Activated CD4-positive, alpha-beta T cell treated with anti-CD3 and anti-CD28 coated beads, Interleukin-10, Interleukin-2, amounts not matched to agents 100 ng/mL and 50 ng/mL, durations not matched to agents 16 hours and 8 hours (primary cell): Measurements from ENCODE around the gene DELE1.
A peak's percentile ranks its signal among the peaks of the same experiment; 100 is the strongest.
"Not testable (repeated sequence)": the region's sequence is repeated elsewhere in the genome, so short reads cannot be mapped to it uniquely, and the experiment has no call there.

Experiments used
- DNase-seq: peaks from one replicate; pipeline ENCODE4 v3.0.0-alpha.2; 2020

DELE1 gene

GRCh38 chr5:141890429-141890828, 33.2 kb upstream of the DELE1 start:
- DNase-seq = not testable (repeated sequence)

- DNase-seq = no peak
Measured at GRCh38 chr5:141897425-141897824, 26.2 kb upstream of the DELE1 start.

- DNase-seq = no peak
Measured at GRCh38 chr5:141898448-141899049, 25.1 kb upstream of the DELE1 start.

GRCh38 chr5:141902015-141902814, 21.5 kb upstream of the DELE1 start:
- no peak for DNase-seq

- no peak for DNase-seq
Measured at GRCh38 chr5:141903261-141903660, 20.4 kb upstream of the DELE1 start.

GRCh38 chr5:141904551-141904950, 19.1 kb upstream of the DELE1 start:
- DNase-seq = no peak

- no peak for DNase-seq
Measured at GRCh38 chr5:141906517-141906916, 17.2 kb upstream of the DELE1 start.

GRCh38 chr5:141906972-141907371, 16.7 kb upstream of the DELE1 start:
- no peak for DNase-seq

- DNase-seq = no peak
Measured at GRCh38 chr5:141908796-141909195, 14.9 kb upstream of the DELE1 start.

- no peak for DNase-seq
Measured at GRCh38 chr5:141909212-141909611, 14.5 kb upstream of the DELE1 start.

GRCh38 chr5:141910271-141910673, 13.4 kb upstream of the DELE1 start:
- DNase-seq = no peak

- no peak for DNase-seq
Measured at GRCh38 chr5:141913560-141914198, 10.0 kb upstream of the DELE1 start.

- peak; percentile 9 for DNase-seq
Measured at GRCh38 chr5:141914199-141914743, 9.4 kb upstream of the DELE1 start.

GRCh38 chr5:141914797-141915196, 8.9 kb upstream of the DELE1 start:
- no peak for DNase-seq

- DNase-seq = no peak
Measured at GRCh38 chr5:141915881-141916336, 7.8 kb upstream of the DELE1 start.

GRCh38 chr5:141916522-141916921, 7.1 kb upstream of the DELE1 start:
- DNase-seq = no peak

- no peak for DNase-seq
Measured at GRCh38 chr5:141917760-141918159, 5.9 kb upstream of the DELE1 start.

GRCh38 chr5:141919218-141920119, 4.2 kb upstream of the DELE1 start:
- no peak for DNase-seq

- DNase-seq = no peak
Measured at GRCh38 chr5:141920771-141921170, 2.9 kb upstream of the DELE1 start.

GRCh38 chr5:141922827-141923447, 734 bp upstream of the DELE1 start:
- not testable (repeated sequence) for DNase-seq

- no peak for DNase-seq
Measured at GRCh38 chr5:141926434-141926833, 2.8 kb downstream of the DELE1 start.

- no peak for DNase-seq
Measured at GRCh38 chr5:141928051-141928450, 4.4 kb downstream of the DELE1 start.
